Measurements from ENCODE around the gene ZIC5.

ZIC5 gene

DNA sequence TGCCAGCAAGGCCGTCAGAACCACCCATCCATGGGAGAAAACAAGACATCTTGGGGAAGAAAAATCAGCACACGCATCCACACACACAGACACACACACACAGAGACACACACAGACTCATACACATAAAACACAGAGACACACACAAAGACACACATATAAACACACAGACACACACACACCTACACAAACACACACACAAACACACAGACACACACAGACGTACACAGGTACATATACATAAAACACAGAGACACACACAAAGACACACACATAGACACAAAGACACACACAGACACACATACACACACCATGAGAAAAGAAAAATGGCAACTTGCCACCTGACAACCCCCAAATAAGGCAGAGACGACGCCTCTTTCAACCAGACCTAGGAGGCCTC lies 40.6 kb downstream of the ZIC5 start:
- DNase-seq (ENCODE audit: low spot score): no peak

DNA sequence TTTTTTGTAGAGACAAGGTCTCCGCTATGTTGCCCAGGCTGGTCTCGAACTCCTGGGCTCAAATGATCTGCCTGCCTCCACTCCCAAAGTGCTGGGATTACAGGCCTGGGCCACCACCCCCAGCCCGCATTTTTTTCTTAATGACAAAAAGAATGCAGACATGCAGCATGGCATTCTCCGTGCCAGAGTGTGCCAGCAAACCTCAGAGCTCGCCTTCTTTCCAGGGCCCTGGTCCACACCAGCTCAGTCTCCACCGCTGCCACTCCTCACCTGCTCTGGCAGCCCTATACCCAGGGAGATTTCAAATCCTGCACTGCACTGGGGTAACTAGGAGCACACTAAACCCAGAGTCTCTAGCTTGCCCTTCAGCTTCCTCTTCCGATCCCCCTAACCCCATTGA lies 41.7 kb downstream of the ZIC5 start:
- no peak for DNase-seq (ENCODE audit: low spot score)

DNA sequence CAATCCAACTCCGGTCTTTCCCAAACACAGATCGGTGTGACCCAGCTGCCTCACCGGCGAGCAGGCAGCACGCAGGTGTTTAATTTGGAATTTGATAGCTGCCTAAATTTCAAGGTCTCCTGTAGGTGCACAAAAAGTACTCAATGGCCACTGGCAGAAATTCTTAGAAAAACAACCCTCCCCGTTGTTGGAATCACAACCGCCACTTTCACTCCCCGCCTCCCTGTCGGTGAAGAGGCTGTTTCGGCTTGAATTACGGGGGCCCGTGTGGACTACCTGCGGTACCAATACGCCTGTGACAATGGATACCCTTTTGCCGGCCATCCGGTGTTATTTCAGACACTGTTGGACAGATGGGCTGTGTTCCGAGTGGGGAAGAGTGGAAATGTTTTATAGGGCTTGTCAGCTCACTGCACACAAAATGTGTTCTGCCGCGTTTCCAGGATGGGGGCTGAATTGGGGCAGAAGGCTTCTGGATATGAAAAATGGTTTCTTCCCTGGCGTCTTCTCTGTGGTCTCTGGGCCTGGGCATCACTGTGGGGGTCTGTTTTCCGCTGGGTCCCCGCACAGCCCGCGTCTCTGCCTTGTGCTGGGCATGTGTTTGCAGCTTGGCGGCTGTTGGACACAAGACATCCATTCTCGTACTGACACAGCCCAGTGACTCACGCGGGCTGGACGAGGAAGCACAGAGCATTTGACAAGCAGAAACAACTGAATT lies 45.4 kb downstream of the ZIC5 start:
- no peak for DNase-seq (ENCODE audit: low spot score)

DNA sequence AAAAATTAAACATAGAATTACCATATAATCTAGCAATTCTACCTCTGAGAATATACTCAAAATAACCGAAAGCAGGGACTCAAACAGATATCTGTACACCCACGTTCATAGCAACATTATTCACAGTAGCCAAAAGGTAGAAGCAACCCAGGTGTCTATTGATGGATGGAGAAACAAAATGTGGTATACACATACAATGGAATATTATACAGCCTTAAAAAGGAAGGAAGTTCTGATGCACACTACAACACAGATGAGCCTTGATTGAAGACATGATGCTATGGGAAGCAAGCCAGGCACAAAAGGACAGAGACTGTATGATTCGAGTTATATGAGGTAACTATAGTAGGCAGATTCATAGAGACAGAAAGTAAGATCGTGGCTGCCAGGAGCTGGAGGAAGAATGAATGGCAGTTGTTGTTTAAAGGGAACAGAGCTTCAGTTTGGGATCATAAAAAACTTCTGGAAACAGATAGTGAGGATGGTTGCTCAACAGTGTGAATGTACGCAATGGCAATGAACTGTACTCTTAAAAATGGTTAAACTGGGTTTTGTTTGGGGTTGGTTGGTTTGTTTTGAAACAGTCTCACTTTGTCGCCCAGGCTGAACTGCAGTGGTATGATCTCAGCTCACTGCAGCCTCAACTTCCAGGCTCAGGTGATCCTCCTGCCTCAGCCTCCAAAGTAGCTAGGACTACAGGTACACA lies 47.5 kb downstream of the ZIC5 start:
- no peak for DNase-seq (ENCODE audit: low spot score)

DNA sequence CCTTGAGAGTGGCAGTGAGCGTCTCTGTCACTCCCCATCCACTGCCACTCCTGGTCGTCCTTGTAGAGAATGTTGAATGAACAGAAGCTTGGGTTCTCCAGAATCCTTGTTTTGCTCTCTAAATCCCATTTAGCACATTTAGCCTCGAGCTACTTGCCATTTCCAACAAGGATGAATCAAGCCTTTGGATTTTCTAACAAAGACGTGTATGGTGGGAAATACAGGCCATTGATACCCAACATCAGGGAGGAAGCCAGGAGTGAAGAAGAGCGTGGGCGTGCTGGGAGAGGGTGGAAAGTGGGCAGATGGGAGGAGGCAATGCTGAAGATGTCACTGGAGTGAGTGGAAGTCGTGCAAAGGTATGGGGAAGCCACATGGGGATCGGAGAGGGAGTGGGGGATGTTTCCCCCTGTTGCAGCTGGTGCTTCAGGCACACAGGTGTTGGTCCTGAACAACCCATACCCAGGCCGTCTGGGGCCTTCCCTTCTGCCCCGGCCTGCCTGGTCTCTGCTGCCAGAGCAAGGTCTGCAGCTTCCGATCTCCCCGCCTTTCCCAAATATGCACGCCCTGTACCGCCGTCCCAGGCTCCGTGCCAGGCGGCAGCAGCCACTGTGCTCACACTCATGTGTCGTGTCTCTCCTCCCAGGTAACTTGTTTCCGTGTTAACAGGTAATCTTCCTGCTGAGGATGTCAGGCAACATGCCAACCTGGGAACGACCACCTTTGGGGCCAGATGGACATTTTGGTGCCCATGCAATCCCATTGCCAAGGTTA lies 48.7 kb downstream of the ZIC5 start:
- no peak for DNase-seq (ENCODE audit: low spot score)

DNA sequence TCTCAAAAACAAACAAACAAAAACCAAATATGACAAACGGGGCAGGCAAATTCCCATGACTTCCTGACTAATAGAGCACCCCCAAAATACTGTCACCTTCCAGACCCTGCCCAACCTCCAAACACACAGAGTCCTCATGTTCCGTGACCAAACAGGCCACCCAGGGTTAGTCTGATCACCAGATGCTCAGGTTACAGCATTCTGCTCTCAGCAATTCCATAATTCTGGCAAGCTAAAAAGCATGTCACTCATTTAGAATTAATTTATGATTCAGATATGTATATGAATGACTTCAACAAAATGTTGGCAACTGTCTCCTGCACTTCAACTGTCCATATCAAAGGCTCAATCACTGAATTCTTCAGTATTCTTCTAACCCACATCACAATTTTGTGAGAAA lies 52.4 kb downstream of the ZIC5 start:
- no peak for DNase-seq (ENCODE audit: low spot score)

DNA sequence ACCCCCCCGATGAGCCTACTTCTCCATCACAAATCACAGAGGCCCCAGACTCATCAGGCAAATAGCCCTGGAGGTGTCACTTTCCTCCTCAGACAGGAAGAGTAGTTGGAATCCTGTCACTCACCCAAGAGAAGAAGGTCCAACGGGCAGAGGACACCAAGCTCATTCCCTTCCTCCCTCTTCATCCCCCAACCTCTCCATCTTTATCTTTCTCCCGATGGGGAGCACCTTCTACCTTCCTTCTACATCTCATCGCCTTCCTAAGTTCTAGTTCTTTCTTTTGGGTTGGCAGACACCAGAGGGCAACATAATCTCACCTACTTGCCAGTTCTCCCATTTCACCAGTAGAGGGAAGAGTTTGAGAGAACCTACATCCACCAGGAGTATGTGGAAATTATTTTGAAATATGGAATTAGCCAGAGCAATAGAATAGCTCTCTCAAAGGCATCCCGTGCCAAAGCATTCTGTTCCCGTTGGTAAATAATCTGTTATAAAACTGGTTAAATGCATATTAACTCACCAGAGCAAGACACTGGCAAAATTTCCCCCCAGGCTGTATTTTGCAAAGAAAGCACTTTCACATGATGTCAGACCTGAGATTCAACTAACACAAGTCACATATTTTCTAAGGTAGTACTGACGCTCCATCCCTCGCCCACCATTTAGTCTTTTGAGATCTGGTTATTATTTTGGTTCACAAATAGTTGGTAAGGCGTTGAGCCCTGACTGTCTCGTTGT lies 55.0 kb downstream of the ZIC5 start:
- peak; percentile 48 for DNase-seq (ENCODE audit: low spot score)

DNA sequence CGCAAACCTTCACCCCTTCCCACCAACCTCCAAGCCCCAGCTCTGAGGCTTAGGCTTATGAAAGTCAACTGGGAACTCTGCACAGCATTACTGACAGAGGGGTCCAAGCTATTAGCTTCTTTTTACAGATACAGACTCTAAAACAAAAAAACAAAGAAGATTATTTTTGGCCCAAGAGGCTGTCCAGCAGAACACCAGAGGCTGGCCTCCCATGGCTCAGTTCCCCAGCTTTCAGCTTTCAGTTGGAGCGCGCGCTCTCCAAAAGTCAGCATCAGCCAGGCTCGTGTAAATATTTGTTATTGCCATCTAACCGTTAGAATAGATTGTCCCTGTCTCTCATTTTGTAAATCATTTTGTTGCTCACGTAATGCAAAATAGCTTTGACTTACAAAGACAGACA lies 58.4 kb downstream of the ZIC5 start:
- DNase-seq (ENCODE audit: low spot score): no peak

Data from globus pallidus (tissue), 1 donor.